ENCODE results near the gene GTF3A. TPM values are rescaled to one million over a fixed set of nuclear protein-coding genes. Genes with fewer than 3 reads are reported as not detected.

GTF3A gene
- total and polyA plus RNA-seq, 2 of the 4 experiments (the other 2 are of a cell fraction) = 74.1 to 116 TPM

GRCh38 chr13:27403203-27403678 lies 21.2 kb upstream of the GTF3A start:
- ATAC-seq (ENCODE audit: low read depth) (peak; percentile 94), DNase-seq (peak; percentile 65)
- in situ Hi-C loops (cut with MboI; ENCODE audit: low sequenced_read_pairs) = no loop called here
- Histone ChIP-seq H3K9me3 (ENCODE audit: control insufficient read depth, insufficient read depth, low read length) (no peaks in the 10 kb centered on the region), H3K4me1 (ENCODE audit: control insufficient read depth, insufficient read depth, low read length) (peaks cover 4% of the 10 kb centered on the region; the same call in 1 of the 2 replicates), H3K4ac (ENCODE audit: low read depth, low read length) (no peak overlapping the region), H3K9me1 (ENCODE audit: insufficient read depth, low read length) (no peaks in the 10 kb centered on the region), H3K23ac (ENCODE audit: low read depth, low read length) (no peak overlapping the region), H3K18ac (ENCODE audit: low read depth, low read length) (no peak overlapping the region), H3K27ac (ENCODE audit: insufficient read depth, low read length) (no peak overlapping the region; the same call in 1 of the 2 replicates), H3K36me3 (ENCODE audit: control insufficient read depth, insufficient read depth, low read length) (no peaks in the 10 kb centered on the region), H3K4me3 (ENCODE audit: insufficient read depth, low read depth, low read length) (no peak overlapping the region), H2BK20ac (ENCODE audit: low read depth, low read length) (no peak overlapping the region), H2BK15ac (ENCODE audit: low read depth, low read length) (no peak overlapping the region), H2AFZ (replicated peaks; ENCODE audit: low read length, poor library complexity) (no peak overlapping the region), H3K14ac (replicated peaks; ENCODE audit: low read depth, low read length) (no peak overlapping the region), H4K20me1 (ENCODE audit: insufficient read depth, low read length) (no peaks in the 10 kb centered on the region), H3K9ac (ENCODE audit: low read depth, low read length) (no peak overlapping the region), H2AK5ac (ENCODE audit: low read depth, low read length) (no peak overlapping the region), H4K91ac (ENCODE audit: insufficient read depth, low read depth, low read length) (no peak overlapping the region), H2AK9ac (replicated peaks; ENCODE audit: low read depth, low read length, poor library complexity) (no peak overlapping the region), H3K4me2 (ENCODE audit: low read depth, low read length) (peak overlapping the region; percentile 32; the same call in 1 of the 2 replicates), H3K56ac (ENCODE audit: extremely low read depth, insufficient read depth, low read length) (no peak overlapping the region), H4K8ac (ENCODE audit: low read depth in 2 of 2, low read length in 2 of 2) (no peak overlapping the region), H2BK120ac (ENCODE audit: low read depth, low read length) (no peak overlapping the region), H2BK5ac (ENCODE audit: low read depth, low read length, poor library complexity, severe bottlenecking) (no peak overlapping the region), H3K27me3 (ENCODE audit: control insufficient read depth, insufficient read depth, low read length) (peaks cover 11% of the 10 kb centered on the region), H4K5ac (ENCODE audit: low read depth, low read length) (no peak overlapping the region), H3K79me1 (ENCODE audit: low read depth in 1 of 2, low read length in 2 of 2) (no peaks in the 10 kb centered on the region)
- dilution Hi-C loops (cut with HindIII; ENCODE audit: low sequenced_read_pairs, unreplicated experiment) = no loop called here
- intact Hi-C loops (cut with micrococcal nuclease) = loop anchor here (1.0 kb wide), 1 partner anchor 21 kb away; the partner anchor contains the start of gene GTF3A
- BruUV-seq (replicated peaks) = no TSS peak
- CTCF ChIA-PET = interaction anchor here (3.2 kb wide), 1 partner anchor 423 kb away, joined by 13 read pairs; no protein-coding TSS in a partner anchor
- WGBS, 2 experiments (ENCODE audit: extremely low coverage in 2 of 2, insufficient read length in 1 of 2) = no CpG with 5 or more reads among the region's 3 CpGs
- POLR2A ChIA-PET (ENCODE audit: unreplicated experiment) = no interaction called here
- TF ChIP-seq MAFK (IDR thresholded peaks at IDR 0.05; ENCODE audit: low read depth, low read length) = no peak
- no peak for TF ChIP-seq RFX5 (IDR thresholded peaks at IDR 0.05; ENCODE audit: low read depth, low read length)
- TF ChIP-seq FOS (IDR thresholded peaks at IDR 0.05; ENCODE audit: low read depth, low read length) = no peak
- TF ChIP-seq MAZ (IDR thresholded peaks at IDR 0.05; ENCODE audit: borderline replicate concordance, low read depth, low read length) = no peak
- TF ChIP-seq CTCF (conservative IDR thresholded peaks at IDR 0.05; ENCODE audit: low read depth, low read length) = no peak
- no peak for TF ChIP-seq POLR2A (IDR thresholded peaks at IDR 0.05; ENCODE audit: low read depth, low read length)
- no peak for TF ChIP-seq RCOR1 (IDR thresholded peaks at IDR 0.05; ENCODE audit: insufficient replicate concordance, low read length)
- no peak for TF ChIP-seq NFE2L2 (IDR thresholded peaks at IDR 0.05; ENCODE audit: low read depth, low read length)
- no peak for TF ChIP-seq ELK1 (IDR thresholded peaks at IDR 0.05; ENCODE audit: borderline replicate concordance, low read depth, low read length)
- TF ChIP-seq CHD1 (IDR thresholded peaks at IDR 0.05; ENCODE audit: low read depth, low read length) = no peak
- TF ChIP-seq BHLHE40 (IDR thresholded peaks at IDR 0.05; ENCODE audit: low read depth, low read length) = no peak
- TF ChIP-seq USF2 (IDR thresholded peaks at IDR 0.05; ENCODE audit: low read depth, low read length) = no peak
- TF ChIP-seq SMC3 (IDR thresholded peaks at IDR 0.05; ENCODE audit: low read depth, low read length) = no peak
- TF ChIP-seq MXI1 (IDR thresholded peaks at IDR 0.05; ENCODE audit: borderline replicate concordance, low read depth, low read length) = no peak
- TF ChIP-seq RAD21 (IDR thresholded peaks at IDR 0.05; ENCODE audit: low read length) = no peak
- TF ChIP-seq CEBPB (IDR thresholded peaks at IDR 0.05; ENCODE audit: low read depth, low read length) = no peak

All from IMR-90 (cell line).